Cerebellar nuclear complex (tissue), 1 donor: ENCODE results near the gene TMEM129.

Experiments used
- DNase-seq, 2 experiments: peaks; one replicate each; lab custom pipeline; 2025; lab: John Stamatoyannopoulos, UW

Gene TMEM129

DNA sequence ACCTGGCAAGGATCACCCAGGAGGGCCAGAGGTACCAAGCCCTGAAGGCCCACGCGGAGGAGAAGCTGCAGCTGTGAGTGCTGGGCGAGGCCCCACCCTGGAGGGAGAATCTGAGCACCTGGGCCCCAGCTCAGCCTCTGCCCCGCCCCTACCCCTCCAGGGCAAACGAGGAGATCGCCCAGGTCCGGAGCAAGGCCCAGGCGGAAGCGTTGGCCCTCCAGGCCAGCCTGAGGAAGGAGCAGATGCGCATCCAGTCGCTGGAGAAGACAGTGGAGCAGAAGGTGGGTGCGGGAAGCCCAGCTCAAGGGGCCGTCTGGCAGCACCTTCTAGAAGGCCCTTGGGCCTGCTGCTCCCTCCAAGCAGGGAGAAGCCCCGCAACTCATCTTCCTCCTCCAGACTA, 23.4 kb upstream of the TMEM129 start:
- DNase-seq: no peak

DNA sequence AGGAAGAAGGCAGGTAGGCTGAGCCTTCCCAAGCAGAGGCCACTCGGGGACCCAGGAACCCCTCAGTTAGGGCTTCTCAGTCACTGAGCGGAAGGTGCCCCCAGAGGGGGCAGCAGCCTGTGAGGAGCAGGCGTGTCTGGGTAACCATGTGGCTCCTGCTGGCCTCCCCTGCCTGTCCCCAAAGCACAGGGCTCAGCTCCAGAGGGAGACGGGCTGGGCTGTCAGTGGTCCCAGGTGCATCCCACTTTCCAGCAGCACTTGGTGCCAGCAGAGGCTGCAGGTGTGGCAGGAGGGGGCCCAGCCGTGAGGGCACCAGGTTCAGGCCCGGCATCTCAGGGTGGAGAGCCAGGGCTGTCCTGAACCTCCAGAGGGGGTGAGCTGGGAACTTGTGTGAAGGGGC, 22.9 kb upstream of the TMEM129 start:
- no peak for DNase-seq

DNA sequence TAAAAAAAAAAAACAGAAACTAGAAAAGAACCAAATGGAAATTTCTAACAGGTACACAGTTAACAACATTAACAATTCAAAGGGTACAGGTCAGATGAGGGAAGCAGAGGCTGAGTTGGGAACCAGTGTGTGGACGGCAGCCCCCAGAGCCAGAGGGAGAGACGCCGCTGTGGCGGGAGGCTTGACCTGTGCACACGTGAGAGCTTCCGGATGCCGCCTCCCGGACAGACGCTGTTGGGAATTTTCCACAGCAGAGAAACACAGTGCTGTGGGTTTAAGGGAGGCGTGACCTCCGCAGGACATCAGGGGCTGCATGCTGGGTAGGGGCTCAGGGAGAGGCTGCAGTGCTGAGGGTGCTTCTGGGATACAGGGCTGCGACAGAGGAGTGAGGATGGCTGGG, 22.4 kb upstream of the TMEM129 start:
- no peak for DNase-seq

DNA sequence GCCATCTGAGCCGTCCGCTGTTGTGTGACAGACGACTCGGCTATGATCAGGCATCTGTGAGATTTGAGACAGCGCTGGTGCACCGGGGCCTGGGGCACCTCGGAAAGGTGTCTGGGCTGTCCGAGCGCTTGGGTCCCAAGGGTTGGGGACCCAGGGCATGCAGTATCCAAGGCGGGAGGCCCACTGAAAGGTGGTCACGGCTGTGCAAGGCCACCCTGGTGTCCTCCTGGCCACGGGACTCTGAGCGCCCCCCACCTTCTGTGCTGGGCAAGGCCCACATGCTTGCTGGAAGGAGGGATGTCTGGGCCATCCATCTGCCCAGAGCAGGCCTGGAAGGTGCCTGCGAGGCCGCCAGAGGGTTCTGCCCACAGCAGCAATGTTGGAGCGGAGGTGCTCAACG, 20.1 kb upstream of the TMEM129 start:
- no peak for DNase-seq

DNA sequence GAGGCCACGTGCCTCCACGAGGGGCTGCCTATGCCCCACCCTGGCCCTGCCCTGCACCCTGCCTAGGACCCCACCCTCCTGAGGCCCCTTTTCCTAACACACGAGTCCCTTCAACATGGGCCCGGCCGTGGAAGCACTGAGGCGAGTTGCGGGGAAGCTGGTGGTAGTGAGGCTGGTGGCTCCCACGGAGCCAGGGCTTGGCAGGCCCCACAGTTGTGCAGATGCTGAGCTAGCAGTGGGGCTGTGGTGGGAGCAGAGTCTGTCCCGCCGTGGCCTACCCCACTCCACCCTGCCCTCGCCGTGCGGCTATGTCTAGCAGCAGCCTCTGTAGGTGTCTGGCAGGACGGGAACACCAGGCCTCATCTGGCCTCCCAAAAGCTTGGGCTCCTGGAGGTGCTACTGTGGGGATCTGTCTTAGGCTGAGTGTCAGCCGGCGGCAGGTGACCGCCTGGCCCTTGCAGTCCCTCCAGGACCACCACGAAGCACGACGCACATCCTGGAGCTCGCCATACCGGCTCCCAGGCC, 19.0 kb upstream of the TMEM129 start:
- DNase-seq: no peak

DNA sequence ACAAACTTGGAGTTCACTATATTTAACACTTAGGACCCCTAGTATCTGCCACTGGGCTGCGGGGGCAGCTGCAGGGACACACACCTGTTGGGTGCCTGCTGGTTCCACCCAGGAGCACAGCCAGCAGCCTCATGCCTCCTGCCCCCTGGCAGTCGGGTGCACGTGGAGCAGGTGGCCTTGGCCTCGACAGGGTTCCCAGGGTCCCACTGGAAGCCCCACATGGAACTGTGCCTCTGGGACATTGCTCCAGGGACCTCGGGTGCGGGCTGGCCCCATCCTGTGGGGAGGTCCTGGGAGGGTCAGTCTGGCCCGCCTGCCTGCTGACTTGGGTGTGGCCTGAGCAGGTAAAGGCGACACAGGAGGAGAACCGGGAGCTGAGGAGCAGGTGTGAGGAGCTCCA, 18.2 kb upstream of the TMEM129 start:
- no peak for DNase-seq

DNA sequence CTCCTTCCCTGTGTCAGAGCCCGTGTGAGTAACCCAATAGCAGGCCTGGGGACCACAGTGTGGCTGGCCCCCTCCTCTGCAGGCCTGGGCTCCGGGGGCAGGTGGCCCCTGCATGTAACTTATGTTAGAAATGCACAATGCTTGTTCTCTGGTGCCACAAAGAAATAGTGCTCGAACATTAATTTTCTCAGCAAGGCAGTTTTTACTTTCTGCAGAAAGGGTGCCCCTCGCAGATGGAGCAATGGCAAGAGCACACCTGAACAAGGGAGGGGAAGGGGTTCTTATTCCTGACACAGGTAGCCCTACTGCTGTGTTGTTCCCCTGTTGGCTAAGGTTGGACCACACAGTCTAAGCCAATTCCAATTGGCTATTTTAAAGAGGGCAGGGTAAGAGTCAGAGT, 17.3 kb upstream of the TMEM129 start:
- no peak for DNase-seq

DNA sequence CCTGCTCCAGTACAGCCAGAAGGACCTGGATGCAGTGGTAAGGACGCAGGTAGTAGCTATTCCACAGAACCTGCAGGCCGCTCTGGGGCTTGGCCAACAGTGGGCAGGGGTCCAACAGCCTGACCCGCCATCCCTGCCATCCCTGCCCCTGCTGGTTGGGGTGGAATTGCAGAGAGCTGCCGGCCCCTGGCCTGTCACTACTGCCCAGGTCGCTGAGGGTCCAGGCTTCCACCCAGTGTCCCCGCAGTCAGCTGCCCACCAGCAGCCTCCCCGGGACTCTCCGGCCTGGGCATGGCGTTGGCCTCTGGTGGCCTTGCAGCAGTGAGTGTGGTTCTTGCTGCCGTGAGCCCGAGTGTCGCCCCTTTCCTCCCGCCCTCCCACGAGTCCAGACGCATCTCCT, 16.5 kb upstream of the TMEM129 start:
- DNase-seq: no peak

DNA sequence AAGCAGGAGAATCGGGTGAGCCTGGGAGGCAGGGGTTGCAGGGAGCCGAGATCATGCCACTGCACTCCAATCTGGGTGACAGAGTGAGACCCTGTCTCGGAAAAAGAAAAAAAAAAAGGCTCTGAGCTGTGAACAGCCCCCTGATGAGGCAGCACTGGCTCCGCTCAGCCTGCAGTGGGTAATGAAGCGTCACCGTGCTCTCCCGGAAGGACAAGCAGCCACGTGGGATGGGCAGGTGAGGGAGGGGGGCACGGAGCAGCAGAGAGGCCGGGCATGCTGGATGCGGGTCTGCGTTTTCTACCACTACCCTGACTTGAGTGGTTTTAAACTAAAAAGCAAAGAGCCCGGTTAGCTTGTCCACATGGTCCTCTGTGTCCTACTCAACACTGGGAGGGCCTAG, 15.7 kb upstream of the TMEM129 start:
- no peak for DNase-seq

DNA sequence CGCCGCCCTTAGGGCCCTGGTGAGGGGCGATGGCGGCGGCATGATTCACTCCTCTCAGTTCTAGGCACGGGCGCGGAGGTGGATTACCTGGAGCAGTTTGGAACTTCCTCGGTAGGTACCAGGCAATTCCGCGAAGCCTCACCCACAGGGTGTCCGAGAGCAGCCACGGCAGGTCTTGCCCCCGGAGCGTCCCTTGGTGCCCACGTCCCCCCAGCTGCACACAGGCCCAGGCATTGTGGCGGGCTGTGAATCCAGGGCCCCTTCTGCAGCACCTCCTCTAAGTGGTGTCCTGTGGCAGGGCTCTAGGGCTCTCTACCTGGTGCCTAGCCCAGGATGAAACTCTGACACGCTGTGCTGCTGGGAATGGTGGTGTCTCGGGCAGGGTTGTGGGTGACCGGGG, 14.1 kb upstream of the TMEM129 start:
- DNase-seq: no peak

DNA sequence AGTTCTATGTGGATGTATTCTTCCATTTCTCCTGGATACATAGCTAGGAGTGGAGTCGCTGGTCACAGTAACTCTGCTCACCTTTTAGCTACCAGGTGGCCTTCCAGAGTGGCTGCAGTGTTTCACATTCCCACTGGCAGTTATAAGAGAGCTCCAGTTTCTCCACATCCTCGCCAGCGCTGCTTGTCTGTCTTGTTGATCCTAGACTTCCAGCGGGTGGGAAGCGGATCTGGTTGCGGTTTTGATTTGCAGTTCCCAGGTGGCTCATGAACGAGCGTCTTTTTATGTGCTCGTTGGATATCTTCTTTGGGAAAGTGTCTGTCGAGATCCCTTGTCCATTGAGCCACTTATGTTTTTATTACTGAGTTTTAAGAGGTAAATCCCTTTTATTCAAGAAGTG, 11.8 kb upstream of the TMEM129 start:
- DNase-seq: no peak

DNA sequence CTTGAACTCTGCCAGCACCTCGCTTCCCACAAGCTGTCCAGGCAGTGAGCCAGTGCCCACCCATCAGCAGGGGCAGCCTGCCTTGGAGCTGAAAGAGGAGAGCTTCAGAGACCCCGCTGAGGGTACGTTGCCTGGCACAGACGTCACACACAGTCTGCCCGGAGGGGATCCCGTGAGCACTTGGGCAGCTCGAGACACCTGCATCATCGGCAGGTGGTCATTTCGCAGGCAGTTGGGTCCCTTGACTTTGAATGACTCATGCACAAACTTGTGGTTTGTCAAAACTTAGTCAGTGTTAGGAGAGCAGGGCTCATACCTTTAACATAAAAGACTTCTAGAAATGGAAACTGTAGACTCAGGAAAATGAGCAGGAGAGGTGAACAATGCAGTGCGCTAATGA, 10.1 kb upstream of the TMEM129 start:
- DNase-seq: no peak

DNA sequence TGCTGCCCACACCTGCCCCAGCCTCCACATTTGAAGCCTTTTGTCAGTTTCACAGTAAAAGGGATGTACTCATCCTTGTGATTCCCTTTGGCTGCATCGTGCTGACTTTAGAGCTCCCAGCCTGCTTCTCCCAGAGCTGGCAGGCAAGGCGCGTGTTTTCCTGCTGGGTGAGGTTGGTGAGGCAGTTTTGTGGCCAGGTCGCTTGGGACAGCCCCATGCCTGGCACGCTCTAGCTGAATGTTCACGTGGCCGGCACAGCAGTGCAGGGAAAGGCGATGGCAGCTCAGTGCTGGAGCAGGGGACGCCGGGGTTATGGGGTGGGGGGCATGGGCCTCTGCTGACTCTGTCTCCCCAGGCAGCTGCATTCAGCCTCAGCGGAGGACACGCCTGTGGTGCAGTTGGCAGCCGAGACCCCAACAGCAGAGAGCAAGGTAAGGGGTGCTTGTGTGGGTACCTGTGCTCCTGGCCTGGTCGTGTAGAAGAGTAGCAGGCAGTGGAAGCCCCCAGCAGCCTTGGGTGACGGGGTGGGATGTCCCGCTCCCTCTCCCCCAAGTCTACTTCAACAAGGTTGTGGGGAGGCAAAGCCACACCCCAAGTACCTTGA, 9.5 kb upstream of the TMEM129 start:
- DNase-seq: no peak

DNA sequence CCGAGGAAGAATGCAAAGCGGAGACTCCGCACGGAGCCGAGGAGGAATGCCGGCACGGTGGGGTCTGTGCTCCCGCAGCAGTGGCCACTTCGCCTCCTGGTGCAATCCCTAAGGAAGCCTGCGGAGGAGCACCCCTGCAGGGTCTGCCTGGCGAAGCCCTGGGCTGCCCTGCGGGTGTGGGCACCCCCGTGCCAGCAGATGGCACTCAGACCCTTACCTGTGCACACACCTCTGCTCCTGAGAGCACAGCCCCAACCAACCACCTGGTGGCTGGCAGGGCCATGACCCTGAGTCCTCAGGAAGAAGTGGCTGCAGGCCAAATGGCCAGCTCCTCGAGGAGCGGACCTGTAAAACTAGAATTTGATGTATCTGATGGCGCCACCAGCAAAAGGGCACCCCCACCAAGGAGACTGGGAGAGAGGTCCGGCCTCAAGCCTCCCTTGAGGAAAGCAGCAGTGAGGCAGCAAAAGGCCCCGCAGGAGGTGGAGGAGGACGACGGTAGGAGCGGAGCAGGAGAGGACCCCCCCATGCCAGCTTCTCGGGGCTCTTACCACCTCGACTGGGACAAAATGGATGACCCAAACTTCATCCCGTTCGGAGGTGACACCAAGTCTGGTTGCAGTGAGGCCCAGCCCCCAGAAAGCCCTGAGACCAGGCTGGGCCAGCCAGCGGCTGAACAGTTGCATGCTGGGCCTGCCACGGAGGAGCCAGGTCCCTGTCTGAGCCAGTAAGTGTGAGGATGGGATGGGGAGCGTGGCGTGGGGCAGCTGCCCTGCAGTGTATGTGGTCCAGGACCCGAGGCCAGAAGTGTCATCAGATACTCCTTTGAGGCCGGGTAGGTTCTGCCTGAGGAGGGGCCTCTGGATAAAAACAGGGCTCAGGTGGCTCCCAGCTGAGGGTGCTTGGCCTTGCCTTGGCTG, 7.2 kb upstream of the TMEM129 start:
- no peak for DNase-seq

DNA sequence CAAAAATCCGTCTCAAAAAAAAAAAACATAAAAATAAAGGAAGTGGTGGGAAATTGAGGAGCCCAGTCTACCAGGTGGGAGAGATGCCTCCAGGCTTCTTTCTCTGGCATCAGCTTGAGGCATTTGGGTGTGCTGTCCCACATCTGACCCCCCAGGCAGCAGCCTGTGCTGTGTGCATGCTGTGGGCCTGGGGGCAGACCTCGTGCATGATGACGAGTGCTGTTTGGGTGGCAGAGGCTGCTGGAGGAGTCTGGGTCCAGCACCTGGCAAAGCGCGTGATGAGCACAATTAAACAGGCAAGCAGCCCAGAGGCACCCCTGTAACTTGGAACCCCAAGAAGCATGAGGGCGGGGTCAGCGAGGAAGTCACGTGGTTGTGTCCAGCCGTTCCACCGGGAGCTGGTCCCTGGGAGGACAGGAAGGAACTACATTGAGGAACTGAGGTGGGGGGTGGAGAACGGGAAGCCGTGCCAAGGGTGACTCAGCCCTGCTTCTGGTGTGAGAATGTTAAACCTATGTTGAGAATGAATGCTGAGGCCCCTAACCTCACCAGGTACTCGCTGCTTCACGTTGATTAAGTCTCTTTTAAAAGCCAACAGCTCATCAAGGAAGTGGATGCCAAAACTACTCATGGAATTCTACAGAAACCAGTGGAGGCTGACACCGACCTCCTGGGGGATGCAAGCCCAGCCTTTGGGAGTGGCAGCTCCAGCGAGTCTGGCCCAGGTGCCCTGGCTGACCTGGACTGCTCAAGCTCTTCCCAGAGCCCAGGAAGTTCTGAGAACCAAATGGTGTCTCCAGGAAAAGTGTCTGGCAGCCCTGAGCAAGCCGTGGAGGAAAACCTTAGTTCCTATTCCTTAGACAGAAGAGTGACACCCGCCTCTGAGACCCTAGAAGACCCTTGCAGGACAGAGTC, 6.3 kb upstream of the TMEM129 start:
- no peak for DNase-seq

DNA sequence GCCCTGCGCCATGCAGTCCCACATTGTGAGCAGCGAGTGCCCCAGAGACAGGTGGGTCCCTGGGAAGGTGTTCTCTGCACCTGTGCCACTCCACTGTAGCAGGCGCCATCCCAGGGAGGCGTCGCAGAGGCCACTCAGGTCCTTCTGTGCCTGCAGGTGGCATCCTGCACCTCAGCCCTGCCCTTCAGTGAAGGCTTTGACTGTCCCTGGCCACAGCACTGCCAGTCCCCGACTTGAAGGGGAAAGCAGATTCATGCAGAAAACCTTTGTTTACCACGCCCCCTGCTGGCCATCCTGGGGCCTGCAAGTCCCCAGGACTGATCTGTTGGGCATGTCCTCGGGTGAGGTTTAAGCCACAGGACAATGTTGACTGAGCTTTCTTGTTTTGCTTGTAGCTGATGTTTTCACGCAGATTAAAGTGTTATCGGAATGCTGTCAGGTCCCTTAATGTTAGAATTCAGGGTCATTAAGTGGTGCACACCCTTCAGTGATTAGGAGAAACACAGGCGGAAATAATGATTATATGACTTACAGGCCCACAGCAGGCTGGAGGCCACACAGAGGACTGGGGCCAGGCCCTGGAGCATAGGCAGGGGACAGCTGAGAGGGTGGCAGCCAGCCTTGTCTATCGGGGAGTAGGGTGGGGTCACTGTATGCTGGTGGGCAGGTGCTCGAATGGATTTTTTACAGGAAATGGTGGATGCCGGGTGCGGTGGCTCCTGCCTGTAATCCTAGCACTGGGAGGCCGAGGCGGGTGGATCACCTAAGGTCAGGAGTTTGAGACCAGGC, 5.2 kb upstream of the TMEM129 start:
- DNase-seq: peak in 1 of 2 experiments; percentile 33

DNA sequence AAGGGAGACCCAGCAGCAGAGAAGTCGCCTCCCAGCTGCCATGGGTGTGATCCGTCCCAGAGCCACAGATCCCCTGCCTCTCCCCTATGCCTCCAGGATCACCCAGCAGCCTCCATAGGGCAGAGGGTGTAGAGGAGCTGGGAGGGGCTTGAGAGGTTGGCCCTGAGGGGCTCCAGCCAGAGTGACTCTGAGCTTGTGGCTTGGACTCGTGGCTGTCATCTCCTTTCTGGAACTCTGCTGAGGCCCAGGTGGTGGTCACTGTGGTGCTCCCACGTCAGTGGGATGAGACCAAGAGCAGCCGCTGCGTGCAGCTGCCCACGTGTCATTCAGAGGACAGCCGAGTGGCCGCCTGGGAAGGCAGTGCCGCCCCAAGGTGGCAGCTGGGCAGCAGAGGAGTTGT, 4.4 kb upstream of the TMEM129 start:
- no peak for DNase-seq

DNA sequence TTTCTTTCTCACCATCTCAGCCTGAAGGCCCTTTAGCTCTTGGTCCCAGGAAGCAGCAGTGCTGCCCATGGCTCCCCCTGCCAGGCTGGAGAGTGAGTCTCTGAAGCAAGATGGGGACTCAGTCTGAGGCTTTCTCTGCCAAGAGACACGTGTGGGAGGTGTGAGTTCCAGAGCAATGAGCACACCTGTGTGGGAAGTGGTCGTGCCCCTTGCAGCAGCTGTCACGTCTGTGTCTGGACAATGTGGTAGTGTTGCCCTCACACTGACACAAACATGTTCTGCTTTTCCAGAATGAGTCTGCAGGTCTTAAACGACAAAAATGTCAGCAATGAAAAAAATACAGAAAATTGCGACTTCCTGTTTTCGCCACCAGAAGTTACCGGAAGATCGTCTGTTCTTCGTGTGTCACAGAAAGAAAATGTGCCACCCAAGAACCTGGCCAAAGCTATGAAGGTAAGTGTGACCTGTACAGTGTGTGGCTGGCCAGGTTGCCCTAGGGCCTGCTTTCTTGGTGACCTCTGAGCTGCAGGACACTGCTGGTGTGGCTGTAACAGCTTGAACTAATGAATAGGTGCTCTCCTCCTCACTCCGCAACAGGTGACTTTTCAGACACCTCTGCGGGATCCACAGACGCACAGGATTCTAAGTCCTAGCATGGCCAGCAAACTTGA, 2.1 kb upstream of the TMEM129 start:
- DNase-seq: no peak

DNA sequence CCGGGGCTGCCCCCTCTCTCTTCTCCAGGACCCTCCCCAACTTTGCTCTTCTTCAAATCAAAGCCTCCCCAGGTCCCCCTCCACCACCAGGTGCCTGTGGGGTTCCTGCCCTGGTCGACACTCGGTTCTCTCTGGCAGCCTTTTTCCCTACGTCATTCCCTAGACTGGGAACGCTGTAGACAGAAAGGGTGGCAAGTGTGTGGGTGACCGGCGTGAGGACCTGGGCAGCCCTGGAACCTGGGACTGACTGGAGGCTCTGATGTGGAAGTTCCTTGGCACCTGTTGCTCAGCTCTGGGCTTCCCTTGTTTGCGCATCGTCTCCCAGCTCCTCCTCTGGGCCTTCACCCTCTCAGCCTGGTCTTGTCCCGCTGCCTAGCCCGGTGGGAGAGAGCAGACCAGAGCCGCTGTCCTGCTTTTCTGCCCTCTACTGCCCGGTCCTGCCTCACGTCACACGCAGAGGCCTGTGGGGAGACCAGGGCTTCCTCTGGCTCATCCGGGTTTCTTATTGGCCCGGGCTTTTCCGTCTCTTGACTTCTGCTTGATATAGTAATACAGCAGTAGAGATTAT, 1.5 kb upstream of the TMEM129 start:
- DNase-seq: no peak

DNA sequence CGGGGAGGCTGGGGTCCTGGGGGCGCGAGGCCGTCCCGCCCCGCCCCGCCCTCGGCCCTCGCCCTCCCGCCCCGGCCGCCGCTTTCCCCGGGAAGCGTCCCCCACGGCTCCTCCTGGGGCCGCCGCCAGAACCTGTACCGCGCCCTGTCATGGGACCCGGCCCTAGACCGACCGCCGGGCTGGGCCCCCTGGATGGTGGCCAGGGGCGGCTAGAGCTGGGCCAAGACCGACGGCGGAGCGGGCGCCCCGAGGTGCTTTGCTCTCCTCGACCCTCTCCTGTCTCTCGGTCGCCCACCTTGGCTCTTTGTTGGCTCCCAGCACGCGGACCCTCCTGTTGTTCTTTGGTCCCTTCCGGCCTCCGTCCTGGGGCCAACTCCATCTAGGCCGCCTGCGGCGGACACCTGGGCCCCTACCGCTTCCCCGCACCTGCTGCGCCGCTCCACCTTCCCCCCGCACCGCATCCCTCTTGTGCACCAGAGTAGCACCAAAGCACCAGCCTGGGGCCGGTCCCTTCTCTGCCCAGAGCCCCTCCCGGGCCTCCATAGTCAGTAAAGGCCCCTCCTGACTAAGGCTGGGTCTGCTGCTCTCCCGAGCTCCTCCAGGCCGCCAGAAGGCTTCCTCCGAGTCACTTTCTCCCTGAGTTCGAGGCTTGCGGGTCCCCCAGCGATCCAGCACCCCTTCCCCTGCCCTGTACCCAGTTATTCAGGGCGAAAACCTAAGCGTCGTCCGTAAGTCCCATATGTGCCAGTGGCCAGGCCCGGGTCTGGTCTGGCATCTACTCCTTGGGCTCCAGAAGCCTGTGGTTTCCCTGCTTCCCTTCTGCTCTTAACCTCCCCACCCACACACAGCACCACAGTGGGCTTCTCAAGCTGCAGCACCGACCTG, 785 bp upstream of the TMEM129 start:
- no peak for DNase-seq
